NCI-H82 treated with DMSO at 0.1 percent for 48 hours (cell line): ENCODE results near the gene CHCHD1.
"Not testable (repeated sequence)": the region's sequence is repeated elsewhere in the genome, so short reads cannot be mapped to it uniquely, and the experiment has no call there.

Source experiments
- DNase-seq: peaks from one replicate; lab custom pipeline; 2025; ENCODE audit not compliant: unreplicated experiment; lab: John Stamatoyannopoulos, UW

The CHCHD1 gene

GRCh38 chr10:73790886-73791625 is 9.2 kb downstream of the CHCHD1 start:
- no peak for DNase-seq

DNA sequence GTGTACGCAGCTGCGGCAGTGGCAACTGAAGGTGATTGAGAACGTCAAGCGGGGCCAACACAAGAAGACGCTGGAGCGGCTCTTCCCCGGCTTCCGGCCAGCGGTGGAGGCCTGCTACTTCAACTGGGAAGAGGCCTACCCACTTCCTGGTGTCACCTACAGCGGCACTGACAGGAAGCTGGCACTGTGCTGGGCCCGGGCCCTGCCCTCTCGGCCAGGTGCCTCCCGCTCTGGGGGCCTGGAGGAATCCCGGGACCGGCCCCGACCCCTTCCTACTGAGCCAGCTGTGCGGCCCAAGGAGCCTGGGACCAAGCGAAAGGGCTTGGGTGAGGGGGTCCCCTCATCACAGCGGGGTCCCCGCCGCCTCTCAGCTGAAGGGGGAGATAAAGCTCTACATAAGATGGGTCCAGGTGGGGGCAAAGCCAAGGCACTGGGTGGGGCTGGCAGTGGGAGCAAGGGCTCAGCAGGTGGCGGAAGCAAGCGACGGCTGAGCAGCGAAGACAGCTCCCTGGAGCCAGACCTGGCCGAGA is 10.1 kb downstream of the CHCHD1 start:
- DNase-seq, result no peak

DNA sequence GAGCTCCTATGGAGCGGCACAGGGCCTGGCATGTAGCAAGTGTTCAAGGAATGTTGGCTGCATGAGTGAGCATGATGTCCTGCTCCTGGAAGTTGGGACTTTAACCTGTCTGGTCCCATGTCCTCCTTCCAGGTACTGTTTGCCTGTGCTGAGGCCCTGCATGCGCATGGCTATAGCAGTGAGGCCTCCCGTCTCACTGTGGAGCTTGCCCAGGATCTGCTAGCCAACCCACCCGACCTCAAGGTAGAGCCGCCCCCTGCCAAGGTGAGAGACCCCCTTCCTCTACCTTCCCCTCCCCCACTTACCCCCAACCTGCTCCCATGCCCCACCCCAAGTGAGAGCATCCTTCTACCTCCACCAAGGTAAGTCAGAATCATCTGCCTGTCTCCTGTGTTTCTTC is 11.6 kb downstream of the CHCHD1 start:
- no peak for DNase-seq

GRCh38 chr10:73795491-73795890 is 13.6 kb downstream of the CHCHD1 start:
- not testable (repeated sequence) for DNase-seq

DNA sequence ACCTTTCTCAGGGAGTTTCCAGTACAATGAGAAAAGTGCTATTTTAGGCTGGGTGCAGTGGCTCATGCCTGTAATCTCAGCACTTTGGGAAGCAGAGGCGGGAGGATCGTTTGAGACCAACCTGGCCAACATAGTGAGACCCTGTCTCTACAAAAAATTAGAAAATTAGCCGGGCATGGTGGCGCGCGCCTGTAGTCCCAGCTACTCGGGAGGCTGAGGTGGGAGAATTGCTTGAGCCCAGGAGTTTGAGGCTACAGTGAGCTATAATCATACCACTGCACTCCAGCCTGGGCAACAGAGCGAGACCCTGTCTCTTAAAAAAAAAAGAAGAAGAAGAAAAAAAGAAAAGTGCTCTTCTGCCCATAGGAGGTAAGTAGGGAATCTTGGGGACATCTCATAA is 14.2 kb downstream of the CHCHD1 start:
- not testable (repeated sequence) for DNase-seq

GRCh38 chr10:73796766-73797165 is 14.9 kb downstream of the CHCHD1 start:
- no peak for DNase-seq

GRCh38 chr10:73797324-73798025 is 15.6 kb downstream of the CHCHD1 start:
- no peak for DNase-seq

GRCh38 chr10:73798087-73798486 is 16.2 kb downstream of the CHCHD1 start:
- DNase-seq, result no peak

DNA sequence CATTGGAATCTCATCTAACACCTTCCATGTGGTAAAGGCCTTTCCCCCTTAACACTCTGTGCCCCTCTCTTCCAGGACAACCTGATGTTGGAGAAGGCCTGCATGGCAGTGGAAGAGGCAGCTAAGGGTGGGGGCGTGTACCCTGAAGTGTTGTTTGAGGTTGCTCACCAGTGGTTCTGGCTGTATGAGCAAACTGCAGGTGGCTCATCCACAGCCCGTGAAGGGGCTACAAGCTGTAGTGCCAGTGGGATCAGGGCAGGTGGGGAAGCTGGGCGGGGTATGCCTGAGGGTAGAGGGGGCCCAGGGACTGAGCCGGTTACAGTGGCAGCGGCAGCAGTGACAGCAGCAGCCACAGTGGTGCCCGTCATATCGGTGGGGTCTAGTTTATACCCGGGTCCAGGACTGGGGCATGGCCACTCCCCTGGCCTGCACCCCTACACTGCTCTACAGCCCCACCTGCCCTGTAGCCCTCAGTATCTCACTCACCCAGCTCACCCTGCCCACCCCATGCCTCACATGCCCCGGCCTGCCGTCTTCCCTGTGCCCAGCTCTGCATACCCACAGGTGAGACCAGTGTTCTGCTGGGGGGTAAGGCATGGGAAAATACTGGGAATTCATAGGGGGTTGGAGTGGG is 17.2 kb downstream of the CHCHD1 start:
- DNase-seq, result no peak

DNA sequence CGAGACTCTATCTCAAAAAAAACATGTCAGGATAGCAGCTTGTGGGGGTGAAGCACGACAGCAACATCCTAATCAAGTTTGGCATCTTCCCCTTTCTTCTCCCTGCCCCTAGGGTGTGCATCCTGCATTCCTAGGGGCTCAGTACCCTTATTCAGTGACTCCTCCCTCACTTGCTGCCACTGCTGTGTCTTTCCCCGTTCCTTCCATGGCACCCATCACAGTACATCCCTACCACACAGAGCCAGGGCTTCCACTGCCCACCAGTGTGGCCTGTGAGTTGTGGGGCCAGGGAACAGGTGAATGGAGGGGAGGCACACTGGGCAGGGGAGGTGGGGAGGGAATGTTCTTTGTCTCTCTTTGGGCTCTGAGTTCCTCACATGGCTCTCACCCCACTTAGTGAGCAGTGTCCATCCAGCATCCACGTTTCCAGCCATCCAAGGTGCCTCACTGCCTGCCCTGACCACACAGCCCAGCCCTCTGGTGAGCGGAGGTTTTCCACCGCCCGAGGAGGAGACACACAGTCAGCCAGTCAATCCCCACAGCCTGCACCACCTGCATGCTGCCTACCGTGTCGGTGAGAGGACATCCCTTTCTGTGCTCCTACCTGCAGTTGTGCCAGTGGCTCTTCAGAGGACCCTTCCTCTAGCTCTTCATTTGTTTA is 18.2 kb downstream of the CHCHD1 start:
- DNase-seq, result no peak

DNA sequence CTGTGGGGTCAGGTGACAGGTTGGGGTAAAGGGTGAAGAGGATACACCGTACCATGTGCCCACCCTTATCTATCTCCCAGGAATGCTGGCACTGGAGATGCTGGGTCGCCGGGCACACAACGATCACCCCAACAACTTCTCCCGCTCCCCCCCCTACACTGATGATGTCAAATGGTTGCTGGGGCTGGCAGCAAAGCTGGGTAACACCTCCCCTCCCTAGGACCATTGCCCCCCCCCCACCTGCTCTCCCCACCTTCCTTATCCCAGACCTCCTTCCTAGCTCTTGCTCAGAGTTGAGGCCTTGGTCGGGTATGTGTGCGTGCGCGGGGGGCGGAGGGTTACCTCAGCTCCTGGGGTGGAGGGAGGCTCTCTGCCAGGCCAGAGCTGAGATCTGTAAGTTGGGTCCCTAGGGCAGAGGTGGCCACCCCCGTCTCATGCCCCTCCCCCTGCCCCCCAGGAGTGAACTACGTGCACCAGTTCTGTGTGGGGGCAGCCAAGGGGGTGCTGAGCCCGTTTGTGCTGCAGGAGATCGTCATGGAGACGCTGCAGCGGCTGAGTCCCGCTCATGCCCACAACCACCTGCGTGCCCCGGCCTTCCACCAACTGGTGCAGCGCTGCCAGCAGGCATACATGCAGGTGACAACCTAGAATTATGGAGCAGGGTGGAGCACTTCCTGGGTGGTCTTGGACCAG is 18.9 kb downstream of the CHCHD1 start:
- DNase-seq, result no peak

DNA sequence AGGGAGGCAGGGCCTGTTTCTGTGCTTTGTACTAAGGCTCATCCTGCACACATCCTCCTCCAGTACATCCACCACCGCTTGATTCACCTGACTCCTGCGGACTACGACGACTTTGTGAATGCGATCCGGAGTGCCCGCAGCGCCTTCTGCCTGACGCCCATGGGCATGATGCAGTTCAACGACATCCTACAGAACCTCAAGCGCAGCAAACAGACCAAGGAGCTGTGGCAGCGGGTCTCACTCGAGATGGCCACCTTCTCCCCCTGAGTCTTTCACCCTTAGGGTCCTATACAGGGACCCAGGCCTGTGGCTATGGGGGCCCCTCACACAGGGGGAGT is 19.4 kb downstream of the CHCHD1 start:
- no peak for DNase-seq

- no peak for DNase-seq
Observed at GRCh38 chr10:73802276-73802991, 20.6 kb downstream of the CHCHD1 start.

DNA sequence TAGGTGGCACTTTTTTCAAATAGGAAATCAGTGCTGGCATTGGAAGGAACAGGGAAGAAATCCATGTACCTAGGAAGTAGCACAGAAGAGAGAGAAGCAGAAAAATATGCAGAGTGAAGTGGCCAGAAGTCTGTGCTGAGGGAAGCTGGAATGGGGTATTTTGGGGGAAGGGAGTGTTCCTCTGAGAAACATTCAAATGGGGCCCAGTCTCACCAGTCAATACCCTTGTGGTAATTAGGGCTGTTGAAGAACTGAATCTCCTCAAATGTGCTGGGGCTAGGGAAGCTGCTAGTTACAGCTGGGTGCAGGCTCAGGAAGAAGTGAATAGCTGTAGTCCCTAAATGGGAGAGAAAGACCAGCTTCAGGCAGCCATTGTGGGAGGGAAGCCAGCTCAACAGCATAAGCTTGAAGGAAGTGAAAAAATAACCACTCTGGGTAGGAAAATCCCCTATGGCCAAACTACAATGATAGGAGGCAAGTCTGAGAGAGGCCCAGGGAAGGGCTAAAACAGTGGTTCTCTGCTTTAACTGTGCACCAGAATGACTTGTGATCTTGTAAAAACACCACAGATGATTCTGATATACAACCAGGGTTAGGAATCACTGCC is 21.9 kb downstream of the CHCHD1 start:
- no peak for DNase-seq

GRCh38 chr10:73806176-73806950 is 24.5 kb downstream of the CHCHD1 start:
- DNase-seq, result no peak

- no peak for DNase-seq
Observed at GRCh38 chr10:73807471-73807870, 25.6 kb downstream of the CHCHD1 start.

DNA sequence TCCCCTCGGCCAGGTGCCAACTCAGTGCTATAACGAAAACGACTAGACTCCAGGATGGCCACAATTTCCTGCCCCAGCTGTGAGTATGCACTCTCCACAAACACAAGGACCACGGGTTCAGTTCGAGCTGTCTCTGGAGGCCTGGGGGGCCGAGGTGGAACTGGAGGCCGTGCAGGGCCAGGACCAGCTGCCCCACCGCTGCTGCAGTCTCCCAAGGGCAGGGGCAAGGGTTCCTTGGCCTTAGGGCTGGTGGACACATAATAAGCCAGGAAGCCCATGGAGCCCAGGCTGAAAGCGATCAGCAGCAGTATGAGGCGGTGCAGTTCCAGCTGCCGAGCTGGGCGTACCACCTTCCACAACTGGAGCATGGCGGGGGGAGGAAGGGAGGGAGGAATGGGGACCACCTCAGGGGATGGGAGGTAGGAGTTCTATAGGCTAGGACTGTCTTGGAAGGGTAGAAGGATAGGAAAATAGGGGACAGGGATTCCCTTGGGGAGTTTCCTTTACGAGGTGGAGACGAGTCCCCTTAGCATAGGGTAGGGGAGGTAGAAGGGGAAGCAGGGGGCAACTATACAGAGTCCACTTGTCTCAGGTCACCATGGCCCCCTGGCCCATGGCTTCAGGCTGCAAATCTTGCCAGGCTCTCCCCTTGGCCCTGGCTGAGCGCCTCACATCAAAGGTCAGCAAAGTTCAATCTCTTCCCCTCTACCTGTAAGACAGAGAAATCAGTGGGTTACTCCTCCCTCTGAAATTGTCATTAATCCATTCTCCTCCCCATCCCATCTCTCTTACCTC is 26.4 kb downstream of the CHCHD1 start:
- DNase-seq, result no peak

DNA sequence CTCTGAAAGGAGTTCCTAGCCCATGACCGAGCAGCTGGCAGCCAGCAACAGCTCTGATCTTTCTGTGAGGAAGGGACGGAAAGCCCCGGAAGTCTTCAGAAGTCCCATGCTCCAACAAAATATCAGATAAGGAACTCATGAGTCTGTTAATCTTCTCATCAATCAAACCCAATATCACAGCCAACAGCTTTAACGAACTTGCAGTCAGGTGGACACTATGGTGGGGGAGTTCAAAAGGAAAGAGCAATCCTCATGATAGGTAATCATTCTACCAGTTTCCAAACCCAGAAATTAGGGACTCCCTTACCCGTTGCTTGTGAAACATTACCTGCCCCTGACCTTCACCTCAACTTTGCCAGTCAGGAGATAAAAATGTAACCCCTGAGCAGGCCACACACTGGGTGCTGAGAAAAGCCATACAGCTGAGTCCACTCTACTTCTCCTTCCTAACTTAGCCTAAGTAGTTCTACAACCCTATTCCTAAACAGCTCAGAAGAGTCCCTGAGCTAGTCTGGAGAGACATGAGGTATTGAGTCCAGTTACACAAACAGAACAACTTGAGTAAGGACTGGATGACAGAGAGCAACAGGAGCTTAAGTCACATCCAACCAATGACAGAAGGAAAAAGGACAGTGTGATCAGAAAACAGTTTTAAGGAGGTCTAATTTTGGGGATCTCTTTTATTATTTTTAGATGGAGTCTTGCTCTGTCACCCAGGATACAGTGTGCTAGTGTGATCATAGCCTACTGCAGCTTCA is 27.4 kb downstream of the CHCHD1 start:
- no peak for DNase-seq
